ENCODE data around the gene TNFRSF8.

GRCh38 chr1:12021616-12022015 lies 41.5 kb upstream of the TNFRSF8 start:
- no peak for TF ChIP-seq CTCF (IDR thresholded peaks at IDR 0.05)
- TF ChIP-seq EZH2 (IDR thresholded peaks at IDR 0.05; ENCODE audit: borderline replicate concordance, insufficient read depth, low read depth, low read length, poor library complexity, severe bottlenecking), result no peak
